Prostate gland (tissue), 2 donors: ENCODE data around the gene TPBG.
"Not testable (repeated sequence)": the region's sequence is repeated elsewhere in the genome, so short reads cannot be mapped to it uniquely, and the experiment has no call there.

Experiments
- CTCF ChIP-seq, 4 experiments: fragments of 200-600 bp in 2 of 4; fragments of 450-650 bp in 2 of 4; sonication (generic) in 2 of 4; IDR thresholded peaks; 1 replicate in 3 of 4; 2 replicates in 1 of 4; pipeline ENCODE4 v1.5.1; 2016 to 2019; ENCODE audit warnings: antibody characterized with exemption in 4 of 4, mild to moderate bottlenecking in 2 of 4, moderate library complexity in 2 of 4
- POLR2A ChIP-seq: fragments of 450-650 bp; IDR thresholded peaks from one replicate; pipeline ENCODE4 v1.6.1; 2016; ENCODE audit warnings: antibody characterized with exemption, mild to moderate bottlenecking
- POLR2AphosphoS5 ChIP-seq: sonication (generic); formaldehyde crosslinking; IDR thresholded peaks from one replicate; pipeline ENCODE4 v1.6.1; 2017; ENCODE audit warnings: antibody characterized with exemption

DNA sequence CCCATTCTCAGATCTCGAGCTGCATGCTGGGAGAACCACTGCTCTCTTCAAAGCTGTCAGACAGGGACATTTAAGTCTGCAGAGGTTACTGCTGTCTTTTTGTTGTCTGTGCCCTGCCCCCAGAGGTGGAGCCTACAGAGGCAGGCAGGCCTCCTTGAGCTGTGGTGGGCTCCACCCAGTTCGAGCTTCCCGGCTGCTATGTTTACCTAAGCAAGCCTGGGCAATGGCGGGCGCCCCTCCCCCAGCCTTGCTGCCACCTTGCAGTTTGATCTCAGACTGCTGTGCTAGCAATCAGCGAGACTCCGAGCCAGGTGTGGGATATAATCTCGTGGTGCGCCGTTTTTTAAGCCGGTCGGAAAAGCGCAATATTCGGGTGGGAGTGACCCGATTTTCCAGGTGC lies 31.2 kb downstream of the TPBG start:
- TF ChIP-seq POLR2AphosphoS5; POLR2A; CTCF (IDR thresholded peaks at IDR 0.05): not testable (repeated sequence)
